Measurements from ENCODE around the gene ARID3C.

The ARID3C gene

GRCh38 chr9:34624475-34625185, 4.2 kb downstream of the ARID3C start:
- POLR2A ChIA-PET (ENCODE audit: low non-redundant PET) = no interaction called here
- DNase-seq (ENCODE audit: low spot score) = no peak
- CTCF ChIA-PET = interaction anchor here (0.6 to 1.9 kb wide), 2 partner anchors 9 to 356 kb away, joined by 4 to 10 read pairs; no protein-coding TSS in a partner anchor
- TF ChIP-seq CTCF (conservative IDR thresholded peaks at IDR 0.05; ENCODE audit: low read depth) = no peak
- no peak overlapping the region for H3K27ac ChIP-seq

GRCh38 chr9:34623374-34624235, 5.3 kb downstream of the ARID3C start:
- CTCF ChIA-PET = no interaction called here
- TF ChIP-seq CTCF (conservative IDR thresholded peaks at IDR 0.05; ENCODE audit: low read depth) = no peak
- no peak overlapping the region for H3K27ac ChIP-seq
- POLR2A ChIA-PET (ENCODE audit: low non-redundant PET) = no interaction called here
- no peak for DNase-seq (ENCODE audit: low spot score)

GRCh38 chr9:34620061-34620994, 8.5 kb downstream of the ARID3C start, which contains the start of gene DCTN3:
Gene DCTN3 (minus strand): TSS chr9:34620495. CDS start chr9:34620464, 31 bp downstream.
- CTCF ChIA-PET = interaction anchor here (0.6 to 1.8 kb wide), 6 partner anchors 8 to 542 kb away, joined by 3 to 9 read pairs (median 4); partner anchors contain the start of genes RPP25L and UNC13B
- peak; percentile 98 for DNase-seq (ENCODE audit: low spot score)
- POLR2A ChIA-PET (ENCODE audit: low non-redundant PET) = interaction anchor here (1.1 kb wide), 1 partner anchor 15 kb away, joined by 3 read pairs; no protein-coding TSS in a partner anchor
- peak within 1 kb of the TSS; percentile 62 for H3K27ac ChIP-seq
- no peak for TF ChIP-seq CTCF (conservative IDR thresholded peaks at IDR 0.05; ENCODE audit: low read depth)

- POLR2A ChIA-PET (ENCODE audit: low non-redundant PET) = no interaction called here
- H3K27ac ChIP-seq = no peak overlapping the region
- CTCF ChIA-PET = interaction anchor here (1.1 kb wide), 1 partner anchor 23 kb away, joined by 5 read pairs; no protein-coding TSS in a partner anchor
- no peak for DNase-seq (ENCODE audit: low spot score)
- TF ChIP-seq CTCF (conservative IDR thresholded peaks at IDR 0.05; ENCODE audit: low read depth) = no peak
These were observed 13.7 kb downstream of the ARID3C start for GRCh38 chr9:34615132-34615531.

GRCh38 chr9:34612788-34613390, 16.0 kb downstream of the ARID3C start:
- ChIA-PET CTCF (interaction anchor here (0.6 to 1.6 kb wide), 5 partner anchors 8 to 166 kb away, joined by 3 to 12 read pairs (median 3); partner anchors contain the start of gene DCTN3), POLR2A (ENCODE audit: low non-redundant PET) (no interaction called here)
- peak; percentile 92 for DNase-seq (ENCODE audit: low spot score)
- TF ChIP-seq CTCF (conservative IDR thresholded peaks at IDR 0.05; ENCODE audit: low read depth) = peak; percentile 99
- peak overlapping the region; percentile 95 for H3K27ac ChIP-seq

Measured in RWPE1 (cell line).